PFSK-1 (cell line): Measurements from ENCODE around the gene VPS4B.

Source experiments
- POLR2AphosphoS5 ChIP-seq: IDR thresholded peaks from 2 replicates; pipeline ENCODE4 v1.6.1; 2012; ENCODE audit warnings: low read depth, mild to moderate bottlenecking, control low read depth, low read length, moderate library complexity
- TAF1 ChIP-seq: IDR thresholded peaks from 2 replicates; pipeline ENCODE4 v1.6.1; 2012; ENCODE audit warnings: low read length, control low read depth, borderline replicate concordance; ENCODE audit not compliant: insufficient read depth
- TF ChIP-seq, protein P1 (sequence below), 2 experiments: IDR thresholded peaks; 2 replicates each; pipeline versions ENCODE4 v1.6.1 to v1.8.0; 2011 to 2012; ENCODE audit warnings: low read depth in 2 of 2, low read length in 2 of 2, control low read depth in 1 of 2, inconsistent platforms in 1 of 2, mild to moderate bottlenecking in 1 of 2, moderate library complexity in 1 of 2; ENCODE audit not compliant: insufficient read depth in 1 of 2

DNA sequence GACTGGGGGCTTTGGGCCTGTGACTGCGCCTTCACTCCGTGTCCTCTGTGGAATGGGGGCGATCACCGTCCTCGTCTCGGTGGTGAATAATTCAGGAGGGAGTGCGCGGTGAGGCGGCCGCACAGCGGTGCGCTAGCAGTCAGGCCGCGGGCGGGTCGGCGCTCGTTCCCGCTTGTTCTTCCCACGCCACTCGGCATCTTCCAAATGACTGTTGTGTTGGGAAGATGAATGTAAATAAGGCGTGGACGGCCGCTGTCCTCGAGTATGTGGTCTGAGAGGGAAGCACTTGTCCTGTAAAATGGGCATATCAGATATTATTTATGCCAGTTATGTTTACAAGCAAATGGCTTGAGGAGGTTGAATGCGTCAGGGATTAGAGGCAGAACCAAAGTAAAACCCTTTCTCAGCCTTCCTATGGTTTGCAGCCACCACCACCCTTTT lies 608 bp upstream of the VPS4B start:
- TF ChIP-seq POLR2AphosphoS5 (no peak), TAF1 (no peak)
- TF ChIP-seq, protein P1, sequence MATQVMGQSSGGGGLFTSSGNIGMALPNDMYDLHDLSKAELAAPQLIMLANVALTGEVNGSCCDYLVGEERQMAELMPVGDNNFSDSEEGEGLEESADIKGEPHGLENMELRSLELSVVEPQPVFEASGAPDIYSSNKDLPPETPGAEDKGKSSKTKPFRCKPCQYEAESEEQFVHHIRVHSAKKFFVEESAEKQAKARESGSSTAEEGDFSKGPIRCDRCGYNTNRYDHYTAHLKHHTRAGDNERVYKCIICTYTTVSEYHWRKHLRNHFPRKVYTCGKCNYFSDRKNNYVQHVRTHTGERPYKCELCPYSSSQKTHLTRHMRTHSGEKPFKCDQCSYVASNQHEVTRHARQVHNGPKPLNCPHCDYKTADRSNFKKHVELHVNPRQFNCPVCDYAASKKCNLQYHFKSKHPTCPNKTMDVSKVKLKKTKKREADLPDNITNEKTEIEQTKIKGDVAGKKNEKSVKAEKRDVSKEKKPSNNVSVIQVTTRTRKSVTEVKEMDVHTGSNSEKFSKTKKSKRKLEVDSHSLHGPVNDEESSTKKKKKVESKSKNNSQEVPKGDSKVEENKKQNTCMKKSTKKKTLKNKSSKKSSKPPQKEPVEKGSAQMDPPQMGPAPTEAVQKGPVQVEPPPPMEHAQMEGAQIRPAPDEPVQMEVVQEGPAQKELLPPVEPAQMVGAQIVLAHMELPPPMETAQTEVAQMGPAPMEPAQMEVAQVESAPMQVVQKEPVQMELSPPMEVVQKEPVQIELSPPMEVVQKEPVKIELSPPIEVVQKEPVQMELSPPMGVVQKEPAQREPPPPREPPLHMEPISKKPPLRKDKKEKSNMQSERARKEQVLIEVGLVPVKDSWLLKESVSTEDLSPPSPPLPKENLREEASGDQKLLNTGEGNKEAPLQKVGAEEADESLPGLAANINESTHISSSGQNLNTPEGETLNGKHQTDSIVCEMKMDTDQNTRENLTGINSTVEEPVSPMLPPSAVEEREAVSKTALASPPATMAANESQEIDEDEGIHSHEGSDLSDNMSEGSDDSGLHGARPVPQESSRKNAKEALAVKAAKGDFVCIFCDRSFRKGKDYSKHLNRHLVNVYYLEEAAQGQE (IDR thresholded peaks at IDR 0.05; ENCODE audit: insufficient read depth in 1 of 2, low read depth in 2 of 2, low read length in 2 of 2) = no peak
